Kidney (tissue), 14 donors: ENCODE data around the gene STAU1. TPM values are rescaled to one million over a fixed set of nuclear protein-coding genes. Genes with fewer than 3 reads are reported as not detected.
A peak's percentile ranks its signal among the peaks of the same experiment; 100 is the strongest.

Source experiments
- DNase-seq, 5 donors: peaks; one replicate each; pipeline ENCODE4 v3.0.0-alpha.2; 2013 to 2020
- FAIRE-seq: peaks from 2 replicates; lab custom pipeline; 2012; peaks lifted over from hg19 to GRCh38; lab: Jason Lieb, UNC
- H3K27ac ChIP-seq, 2 donors: one replicate each; pipeline ENCODE4 v1.7.0; 2013; ENCODE audit warnings: low read depth in 2 of 2, low read length in 2 of 2, inconsistent platforms in 1 of 2
- H3K27me3 ChIP-seq: one replicate; pipeline ENCODE4 v1.7.1; 2013; ENCODE audit warnings: low read length, inconsistent platforms; ENCODE audit not compliant: control insufficient read depth, insufficient read depth
- H3K36me3 ChIP-seq, 3 donors: one replicate each; pipeline versions ENCODE4 v1.7.0 to v1.7.1; 2013; ENCODE audit warnings: low read length in 3 of 3, control low read depth in 1 of 3, inconsistent platforms in 1 of 3; ENCODE audit not compliant: insufficient read depth in 3 of 3, control insufficient read depth in 2 of 3
- H3K4me1 ChIP-seq, 3 donors: one replicate each; pipeline versions ENCODE4 v1.7.0 to v1.7.1; 2013; ENCODE audit warnings: low read length in 3 of 3, inconsistent platforms in 1 of 3, low read depth in 1 of 3; ENCODE audit not compliant: control insufficient read depth in 2 of 3, insufficient read depth in 2 of 3
- H3K4me3 ChIP-seq, 3 donors: one replicate each; pipeline versions ENCODE4 v1.7.0 to v1.8.1; 2013; ENCODE audit warnings: low read length in 3 of 3, control low read depth in 1 of 3, inconsistent platforms in 1 of 3
- H3K9ac ChIP-seq, 3 donors: one replicate each; pipeline versions ENCODE4 v1.7.0 to v1.7.1; 2013; ENCODE audit warnings: low read length in 3 of 3, control low read depth in 1 of 3, inconsistent platforms in 1 of 3
- H3K9me3 ChIP-seq, 3 donors: one replicate each; pipeline versions ENCODE4 v1.7.0 to v1.7.1; 2013; ENCODE audit warnings: low read length in 3 of 3, control low read depth in 1 of 3, inconsistent platforms in 1 of 3; ENCODE audit not compliant: control insufficient read depth in 2 of 3, insufficient read depth in 1 of 3
- CTCF ChIP-seq: IDR thresholded peaks from 3 replicates; pipeline ENCODE4 v1.5.1; 2012; ENCODE audit warnings: mild to moderate bottlenecking, moderate library complexity, borderline replicate concordance; ENCODE audit not compliant: insufficient read depth; ENCODE audit errors: extremely low read depth
- intact Hi-C: fragments of 100-400 bp; cut with DNase I; formaldehyde crosslinking; loops from one replicate; pipeline ENCODE4 v1.11.1; 2022
- polyA plus RNA-seq: library from polyadenylated mRNA; stranded (reverse); fragments of 350-450 nt; fragmentation: Illumina TruSeq; extraction: RNeasy Lipid Tissue Mini Kit (QIAGEN cat#74804); gene quantifications from one replicate; pipeline ENCODE4 v1.2.3, GENCODE V29; 2014; ENCODE audit warnings: low read depth, low replicate concordance; ENCODE audit not compliant: insufficient read depth
- total RNA-seq: library from RNA; stranded (reverse); fragmentation: NEBNext Ultra II Directional; extraction: Animal tissue kit (Norgen Biotek cat#: 25700); gene quantifications from one replicate; pipeline ENCODE4 v1.2.1, GENCODE V29; 2021
- donor health status: control.
- donor health status: control.
- donor health status: control.
- donor health status: control.
- donor health status: control.
- donor health status: DM: yes; HTN: yes; CAD: no.
- donor health status: Normal renal cell carcinoma (clear cell type).

Gene STAU1
- total and polyA plus RNA-seq, 2 donors from 2014 or later: 53.3 to 85.4 TPM

GRCh38 chr20:49104365-49104648 is 83.8 kb downstream of the STAU1 start:
- DNase-seq (peak in 4 of 5 donors; percentile 43 to 60 (median 52)), FAIRE-seq (no peak)
- intact Hi-C loops: no loop called here
- Histone ChIP-seq H3K27me3 (no peaks in the 10 kb centered on the region), H3K4me3 (no peak overlapping the region), H3K36me3 (peaks cover 3 to 13% (median 9%) of the 10 kb centered on the region in 3 donors), H3K9me3 (no peaks in the 10 kb centered on the region), H3K9ac (no peak overlapping the region), H3K27ac (no peak overlapping the region), H3K4me1 (peaks cover 0 to 3% (median 0%) of the 10 kb centered on the region in 3 donors)
- no peak for TF ChIP-seq CTCF

GRCh38 chr20:49103647-49104364 is 84.3 kb downstream of the STAU1 start:
- peaks cover 0 to 3% (median 0%) of the 10 kb centered on the region in 3 donors for H3K4me1 ChIP-seq
- H3K27me3 ChIP-seq: no peaks in the 10 kb centered on the region
- intact Hi-C loops: no loop called here
- H3K27ac ChIP-seq: no peak overlapping the region
- FAIRE-seq (no peak), DNase-seq (no peak)
- no peak overlapping the region for H3K4me3 ChIP-seq
- no peaks in the 10 kb centered on the region for H3K9me3 ChIP-seq
- no peak for TF ChIP-seq CTCF
- H3K36me3 ChIP-seq: peaks cover 5 to 13% (median 13%) of the 10 kb centered on the region in 3 donors
- H3K9ac ChIP-seq: no peak overlapping the region

- no peak for FAIRE-seq
- no peak for DNase-seq
- Histone ChIP-seq H3K9ac (no peak overlapping the region), H3K4me1 (peaks cover 0 to 3% (median 0%) of the 10 kb centered on the region in 3 donors), H3K27ac (no peak overlapping the region), H3K9me3 (no peaks in the 10 kb centered on the region), H3K27me3 (no peaks in the 10 kb centered on the region), H3K36me3 (peaks cover 7 to 15% (median 13%) of the 10 kb centered on the region in 3 donors), H3K4me3 (no peak overlapping the region)
- no peak for TF ChIP-seq CTCF
- intact Hi-C loops: no loop called here
Measured at GRCh38 chr20:49103019-49103418, 85.1 kb downstream of the STAU1 start.
